ENCODE data around the gene KRTAP10-2.
"Not testable (repeated sequence)": the region's sequence is repeated elsewhere in the genome, so short reads cannot be mapped to it uniquely, and the experiment has no call there.

Gene KRTAP10-2

GRCh38 chr21:44503006-44503889, 48.1 kb downstream of the KRTAP10-2 start:
- not testable (repeated sequence) for DNase-seq

- no peak for DNase-seq
Measured at GRCh38 chr21:44502171-44502958, 48.9 kb downstream of the KRTAP10-2 start.
